Lung (tissue), 12 donors: ENCODE data around the gene CFAP54. TPM values are rescaled to one million over a fixed set of nuclear protein-coding genes. Genes with fewer than 3 reads are reported as not detected.

Source experiments
- ATAC-seq: fragments of 200-7000 bp; cut with Tn5 transposase; one replicate; pipeline ENCODE4 v1.9.1; 2020; ENCODE audit warnings: moderate number of reproducible peaks; ENCODE audit not compliant: insufficient read depth, low FRiP score
- DNase-seq, 3 donors: peaks; one replicate each; pipeline ENCODE4 v3.0.0-alpha.2; 2013 to 2017
- H3K27ac ChIP-seq, 2 donors: one replicate each; pipeline ENCODE4 v1.5.1; 2013; ENCODE audit warnings: mild to moderate bottlenecking in 2 of 2, moderate library complexity in 2 of 2, control low read depth in 1 of 2, inconsistent platforms in 1 of 2, low read depth in 1 of 2, low read length in 1 of 2
- H3K27me3 ChIP-seq, 3 donors: one replicate each; pipeline ENCODE4 v1.5.1; 2013; ENCODE audit warnings: low read length in 2 of 3; ENCODE audit not compliant: control insufficient read depth in 3 of 3, insufficient read depth in 3 of 3
- H3K36me3 ChIP-seq, 4 donors: one replicate each; pipeline ENCODE4 v1.5.1; 2013; ENCODE audit warnings: low read length in 4 of 4, mild to moderate bottlenecking in 1 of 4, moderate library complexity in 1 of 4; ENCODE audit not compliant: control insufficient read depth in 4 of 4, insufficient read depth in 4 of 4
- H3K4me1 ChIP-seq, 5 donors: one replicate each; pipeline ENCODE4 v1.5.1; 2013; ENCODE audit warnings: low read length in 5 of 5, mild to moderate bottlenecking in 2 of 5, moderate library complexity in 1 of 5; ENCODE audit not compliant: control insufficient read depth in 5 of 5, insufficient read depth in 5 of 5
- H3K4me3 ChIP-seq: one replicate; pipeline ENCODE4 v1.5.1; 2013; ENCODE audit warnings: mild to moderate bottlenecking, control low read depth, moderate library complexity
- H3K9ac ChIP-seq, 2 donors: one replicate each; pipeline ENCODE4 v1.5.1; 2013; ENCODE audit warnings: low read length in 2 of 2, control low read depth in 1 of 2; ENCODE audit not compliant: insufficient read depth in 1 of 2
- H3K9me3 ChIP-seq, 4 donors: one replicate each; pipeline ENCODE4 v1.5.1; 2013; ENCODE audit warnings: low read length in 3 of 4, mild to moderate bottlenecking in 1 of 4, moderate library complexity in 1 of 4; ENCODE audit not compliant: control insufficient read depth in 4 of 4, insufficient read depth in 3 of 4
- CTCF ChIP-seq: IDR thresholded peaks from 2 replicates; pipeline ENCODE4 v1.5.1; 2012; ENCODE audit warnings: mild to moderate bottlenecking; ENCODE audit errors: control extremely low read depth, extremely low read depth
- WGBS, 2 donors: extraction: QIAGEN DNeasy Blood & Tissue Kit; methylation state at CpG; one replicate each; pipeline ENCODE4 v1.1.7; 2013; 5-methylcytosine and 5-hydroxymethylcytosine counted together
- polyA plus RNA-seq, 2 donors: library from polyadenylated mRNA; stranded (reverse); fragments of 200-250 nt; gene quantifications; one replicate each; pipeline ENCODE4 v1.2.1, GENCODE V29; 2013
- total RNA-seq, 2 donors: library from RNA; depleted of rRNA in 1 of 2; stranded (reverse); fragments of >200 nt in 1 of 2; gene quantifications; one replicate each; pipeline ENCODE4 v1.2.1, GENCODE V29; 2014 to 2021
- donor health status: control.
- donor health status: control.
- donor health status: Bipolar disorder and iron deficiency.
- donor health status: healthy.
- donor health status: DM: yes; HTN: yes; CAD: no.

CFAP54 gene
- total and polyA plus RNA-seq, 4 donors: 0.80 to 35.4 (median 8.2) TPM

- Histone ChIP-seq H3K9ac (no peak overlapping the region), H3K9me3 (no peaks in the 10 kb centered on the region), H3K4me1 (peaks cover 0 to 1% (median 0%) of the 10 kb centered on the region in 5 donors), H3K27ac (no peak overlapping the region), H3K27me3 (no peaks in the 10 kb centered on the region), H3K36me3 (no peaks in the 10 kb centered on the region), H3K4me3 (no peak overlapping the region)
- ATAC-seq: no peak
- TF ChIP-seq CTCF: no peak
- DNase-seq: no peak
- 33 to 38% methylated on average over 2 of the region's 2 CpGs for WGBS, 2 donors
These were observed 6.6 kb downstream of the CFAP54 start for GRCh38 chr12:96495841-96496545.

DNA sequence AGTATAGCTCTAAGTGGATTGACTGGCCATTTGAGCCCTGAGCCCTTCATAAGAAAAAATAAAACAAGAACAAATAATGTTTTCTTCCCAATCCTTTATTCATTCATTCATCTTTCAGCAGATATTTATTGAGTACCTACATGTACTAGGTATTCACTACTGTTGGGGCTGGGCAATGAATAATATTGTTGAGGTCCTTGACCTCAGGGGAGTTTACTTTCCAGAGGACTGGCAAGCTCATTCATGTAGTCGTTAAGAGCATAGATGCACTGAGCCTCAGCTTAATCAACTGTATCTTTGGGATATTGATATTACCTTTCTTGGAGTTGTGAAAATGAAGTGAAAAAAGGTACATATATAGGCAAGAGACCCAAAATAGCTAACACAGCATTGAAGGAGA is 7.6 kb downstream of the CFAP54 start:
- Histone ChIP-seq H3K4me3 (no peak overlapping the region), H3K9ac (no peak overlapping the region), H3K27me3 (no peaks in the 10 kb centered on the region), H3K27ac (no peak overlapping the region), H3K36me3 (no peaks in the 10 kb centered on the region), H3K9me3 (no peaks in the 10 kb centered on the region), H3K4me1 (peaks cover 0 to 4% (median 0%) of the 10 kb centered on the region in 5 donors)
- 82 to 89% methylated on average over 1 of the region's 1 CpG for WGBS, 2 donors
- no peak for TF ChIP-seq CTCF
- DNase-seq: no peak
- ATAC-seq: no peak

DNA sequence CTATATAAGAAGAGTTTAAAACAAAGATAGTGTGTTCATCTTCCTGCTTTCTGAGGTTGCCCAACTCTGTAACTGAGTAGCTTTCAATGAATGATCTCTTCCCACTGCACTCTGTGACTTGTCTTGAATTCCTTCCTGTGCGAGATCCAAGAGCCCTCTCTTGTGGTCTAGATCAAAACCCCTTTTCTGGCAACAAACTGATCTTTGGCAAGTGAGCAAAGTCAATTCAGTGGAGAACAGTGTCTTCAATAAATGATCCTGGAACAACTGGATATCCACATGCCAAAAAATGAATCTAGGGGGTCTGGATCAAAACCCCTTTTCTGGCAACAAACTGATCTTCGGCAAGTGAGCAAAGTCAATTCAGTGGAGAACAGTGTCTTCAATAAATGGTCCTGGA is 8.5 kb downstream of the CFAP54 start:
- no peaks in the 10 kb centered on the region for H3K27me3 ChIP-seq
- peaks cover 0 to 4% (median 0%) of the 10 kb centered on the region in 5 donors for H3K4me1 ChIP-seq
- no peaks in the 10 kb centered on the region for H3K9me3 ChIP-seq
- ATAC-seq: no peak
- 67 to 80% methylated on average over 2 of the region's 2 CpGs for WGBS, 2 donors
- no peak for TF ChIP-seq CTCF
- no peaks in the 10 kb centered on the region for H3K36me3 ChIP-seq
- no peak overlapping the region for H3K9ac ChIP-seq
- peak in 1 of 3 donors; percentile 34 for DNase-seq
- H3K4me3 ChIP-seq: no peak overlapping the region
- H3K27ac ChIP-seq: no peak overlapping the region
